CD4-positive, alpha-beta T cell treated with Interferon alpha-2 for 1 hour (primary cell): ENCODE data around the gene MSMO1.
"Not testable (repeated sequence)": the region's sequence is repeated elsewhere in the genome, so short reads cannot be mapped to it uniquely, and the experiment has no call there.

ENCODE experiments used
- DNase-seq, 2 donors: peaks; one replicate each; pipeline ENCODE4 v3.0.0-alpha.2; 2020 to 2022

The MSMO1 gene

DNA sequence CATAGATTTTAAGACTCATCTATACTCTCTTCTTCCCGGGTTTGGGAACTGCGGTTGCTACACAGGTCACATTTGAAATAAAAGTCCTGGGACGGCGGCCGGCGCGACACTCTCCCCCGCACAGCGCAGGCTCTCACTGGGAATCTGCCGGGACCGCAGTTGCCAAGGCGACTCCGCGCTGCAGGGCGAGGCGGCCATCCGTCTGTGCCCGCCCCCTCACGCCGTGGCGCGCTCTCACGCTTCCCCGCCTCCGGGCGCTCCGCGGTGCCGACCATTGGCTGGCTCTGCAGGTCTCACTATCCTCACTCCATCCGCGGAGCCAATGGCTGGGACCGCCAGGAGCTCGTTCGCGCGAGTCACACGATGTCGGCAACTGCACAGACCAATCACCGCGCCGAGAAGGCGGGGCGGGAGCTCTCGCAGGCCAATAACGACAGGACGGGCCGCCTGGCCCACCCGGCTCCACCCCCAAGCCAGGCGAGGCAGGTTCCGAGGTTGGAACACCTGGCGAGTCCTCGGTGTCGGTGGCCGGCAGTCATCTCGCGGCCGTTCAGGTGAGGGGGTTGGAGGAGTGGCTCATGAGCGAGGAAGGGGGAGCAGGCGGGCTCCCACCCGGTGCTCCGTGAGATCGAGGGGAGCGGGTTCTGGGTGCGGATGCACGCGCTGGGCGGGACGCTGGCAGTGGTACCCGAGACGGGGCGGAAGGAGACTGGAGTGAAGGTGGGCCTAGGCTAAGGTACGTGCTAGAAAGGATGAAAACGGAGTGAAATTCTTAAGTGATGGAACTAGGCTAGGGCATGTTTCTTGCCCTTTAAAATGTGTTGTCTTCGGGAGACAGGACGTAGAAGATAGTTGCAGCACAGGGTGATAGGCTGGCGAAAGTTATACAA, at the start of gene MSMO1:
Gene MSMO1 (plus strand): TSS at position 459 of the 890 bp plus-strand sequence. CDS start 5,702 bp downstream, outside the sequence.
- DNase-seq, result peak; percentile 97 to 98

DNA sequence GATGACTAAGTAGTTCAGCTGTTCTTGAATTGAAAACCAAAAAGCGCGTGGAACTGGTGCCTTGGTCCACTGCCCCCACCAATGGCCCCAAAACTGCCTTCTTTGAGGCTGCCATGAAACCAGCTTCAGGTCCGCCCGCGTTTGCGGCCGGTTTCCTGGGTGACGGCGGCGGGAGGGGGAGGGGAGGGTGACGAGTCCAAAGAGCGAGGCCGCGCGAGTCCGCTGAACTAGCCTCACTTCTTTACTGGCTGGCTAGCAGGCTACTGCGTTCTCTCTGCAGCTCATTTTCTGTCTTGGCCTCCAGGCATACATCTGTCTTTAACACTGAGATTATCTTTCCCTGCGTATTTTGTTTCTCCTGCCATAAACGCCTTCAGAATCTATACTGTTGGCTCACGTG, 47.9 kb upstream of the MSMO1 start:
- not testable (repeated sequence) for DNase-seq

DNA sequence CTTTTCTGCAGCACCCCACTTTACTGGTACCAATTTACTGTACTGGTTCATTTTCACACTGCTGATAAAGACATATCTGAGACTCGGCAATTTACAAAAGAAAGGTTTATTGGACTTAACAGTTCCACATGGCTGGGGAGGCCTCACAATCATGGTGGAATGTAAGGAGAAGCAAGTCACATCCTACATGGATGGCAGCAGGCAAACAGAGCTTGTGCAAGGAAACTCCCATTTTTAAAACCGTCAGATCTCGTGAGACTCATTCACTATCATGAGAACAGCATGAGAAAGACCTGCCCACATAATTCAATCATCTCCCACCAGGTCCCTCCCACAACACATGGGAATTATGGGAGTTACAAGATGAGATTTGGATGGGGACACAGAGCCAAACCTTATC, 42.8 kb upstream of the MSMO1 start:
- not testable (repeated sequence) for DNase-seq

- DNase-seq, result not testable (repeated sequence)
Measured at GRCh38 chr4:165286619-165287340, 40.7 kb upstream of the MSMO1 start.

DNA sequence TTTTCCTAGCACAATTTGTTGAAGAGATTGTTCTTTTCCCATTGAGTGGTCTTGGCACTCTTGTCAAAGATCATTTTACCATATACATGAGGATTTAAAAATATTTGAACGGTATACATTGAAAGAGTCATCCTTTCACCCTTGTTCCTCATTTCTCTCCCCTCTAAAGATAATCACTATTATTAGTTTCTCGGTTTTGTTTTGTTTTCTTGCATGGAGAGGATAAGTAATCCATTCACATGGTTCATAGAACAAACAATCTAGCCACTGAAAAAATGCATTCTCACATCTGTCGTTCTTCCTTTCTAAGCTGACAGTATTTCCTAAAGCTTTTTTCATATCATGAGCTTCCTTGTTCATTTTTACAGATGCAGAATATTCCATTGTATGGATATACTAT, 39.2 kb upstream of the MSMO1 start:
- DNase-seq, result no peak

- DNase-seq, result no peak
Measured at GRCh38 chr4:165288639-165289422, 38.6 kb upstream of the MSMO1 start.

GRCh38 chr4:165289423-165289785, 38.1 kb upstream of the MSMO1 start:
- no peak for DNase-seq

DNA sequence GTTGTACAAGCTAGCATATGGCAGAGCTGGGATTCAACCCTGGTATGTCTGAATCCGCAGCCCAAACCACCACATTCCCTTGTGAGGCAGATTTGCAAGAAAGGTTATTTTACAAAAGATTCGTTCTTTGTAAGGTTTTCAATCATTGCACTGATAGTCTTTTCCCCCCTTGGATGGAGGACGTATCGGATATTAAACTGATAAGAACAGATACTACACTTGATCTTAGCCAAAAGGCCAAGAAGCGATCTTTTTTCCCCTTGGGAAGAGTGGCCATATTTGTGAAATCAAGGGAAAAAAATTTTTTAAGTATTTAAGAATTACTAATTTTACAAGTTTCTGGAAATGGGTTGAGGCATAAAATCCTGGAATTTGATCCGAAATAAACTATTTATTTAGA, 34.4 kb upstream of the MSMO1 start:
- DNase-seq, result no peak

DNA sequence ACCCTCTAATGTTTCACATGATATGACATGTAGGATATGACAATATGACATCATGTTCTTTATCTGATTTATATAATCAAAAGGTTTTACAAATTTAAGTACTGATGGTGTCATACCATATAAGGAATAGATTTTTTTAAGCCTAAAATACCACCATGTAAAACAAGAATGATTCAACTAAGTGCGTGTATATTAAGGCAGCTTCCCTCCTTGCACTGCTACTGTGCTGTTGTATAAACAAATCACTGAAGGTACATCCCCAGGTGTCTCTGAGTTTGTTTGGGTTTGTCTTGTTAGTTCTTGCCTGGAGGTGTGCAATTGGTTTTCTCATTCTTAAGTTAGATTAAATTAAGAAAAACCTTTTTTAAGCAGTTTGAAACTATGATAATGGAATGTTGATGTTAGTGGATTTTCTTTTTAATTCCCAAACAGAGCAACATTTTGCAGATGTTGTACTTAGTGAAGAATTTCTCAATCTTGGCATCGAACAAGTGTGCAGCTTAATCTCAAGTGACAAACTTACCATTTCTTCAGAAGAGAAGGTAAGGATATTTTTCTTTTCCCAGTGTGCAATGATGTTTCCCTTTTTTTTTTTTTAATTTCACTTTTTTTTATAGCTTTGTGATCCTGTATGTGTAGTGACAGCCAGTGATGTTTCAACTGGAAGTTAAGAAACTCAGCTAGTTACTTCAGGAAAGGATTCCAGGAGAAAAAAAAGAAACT, 33.4 kb upstream of the MSMO1 start:
- no peak for DNase-seq

DNA sequence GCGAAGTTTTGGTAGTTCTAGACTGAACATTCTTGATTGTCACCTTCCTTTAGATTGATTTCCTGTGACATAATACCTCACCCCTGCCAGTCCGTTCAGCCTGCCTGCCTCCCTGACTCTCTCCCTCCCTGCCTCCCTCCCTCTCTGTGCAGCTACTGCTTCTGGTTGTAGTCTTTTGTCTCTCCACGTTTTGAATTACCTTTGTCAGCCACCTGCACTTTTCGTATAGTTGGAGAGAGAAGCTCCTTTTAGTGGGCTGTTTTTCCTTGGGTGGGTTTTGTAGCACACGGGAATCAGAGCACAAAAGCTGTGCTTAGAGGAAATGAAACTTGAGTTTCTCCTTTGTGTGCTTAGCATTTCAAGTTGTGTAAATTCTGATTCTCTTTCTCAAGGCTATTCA, 32.6 kb upstream of the MSMO1 start:
- peak; percentile 17 to 31 for DNase-seq

DNA sequence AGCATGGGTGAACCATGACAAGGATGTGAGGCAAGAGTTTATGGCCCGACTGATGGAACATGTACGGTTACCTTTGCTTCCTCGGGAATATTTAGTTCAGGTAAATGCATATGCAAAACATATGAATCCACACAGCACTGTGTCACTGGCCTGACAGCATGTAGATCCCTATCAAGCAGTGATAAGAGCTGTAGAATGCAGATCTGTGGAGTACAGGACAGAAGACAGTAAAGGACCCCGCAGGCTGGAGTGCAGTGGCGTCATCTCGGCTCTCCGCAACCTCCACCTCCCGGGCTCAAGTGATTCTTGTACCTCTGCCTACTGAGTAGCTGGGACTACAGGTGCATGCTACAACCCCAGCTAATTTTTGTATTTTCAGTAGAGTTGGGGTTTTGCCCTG, 29.8 kb upstream of the MSMO1 start:
- no peak for DNase-seq

GRCh38 chr4:165299399-165300060, 27.9 kb upstream of the MSMO1 start:
- DNase-seq, result no peak

- peak in 1 of 2 donors; percentile 36 for DNase-seq
Measured at GRCh38 chr4:165301833-165302232, 25.6 kb upstream of the MSMO1 start.

DNA sequence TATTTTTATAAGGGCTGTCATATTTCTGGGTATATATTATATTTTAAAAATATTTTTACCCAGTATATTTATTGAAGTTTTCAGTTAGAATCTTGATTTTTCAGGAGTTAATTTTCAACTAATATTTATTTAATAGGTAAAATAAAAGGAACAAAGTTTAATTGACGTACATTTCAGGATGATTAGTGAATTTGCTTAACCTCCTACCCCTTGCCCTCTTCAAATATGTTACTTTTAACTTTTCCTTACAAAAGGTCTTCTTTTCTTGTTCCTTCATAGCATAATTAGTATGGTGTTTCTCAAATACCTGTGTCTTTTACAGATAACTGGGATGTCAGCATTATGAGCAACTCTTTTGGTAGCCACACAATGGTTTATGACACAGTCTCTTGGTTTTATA, 24.8 kb upstream of the MSMO1 start:
- DNase-seq, result no peak

GRCh38 chr4:165308166-165308565, 19.3 kb upstream of the MSMO1 start:
- no peak for DNase-seq

- DNase-seq, result no peak
Measured at GRCh38 chr4:165308606-165309005, 18.9 kb upstream of the MSMO1 start.

DNA sequence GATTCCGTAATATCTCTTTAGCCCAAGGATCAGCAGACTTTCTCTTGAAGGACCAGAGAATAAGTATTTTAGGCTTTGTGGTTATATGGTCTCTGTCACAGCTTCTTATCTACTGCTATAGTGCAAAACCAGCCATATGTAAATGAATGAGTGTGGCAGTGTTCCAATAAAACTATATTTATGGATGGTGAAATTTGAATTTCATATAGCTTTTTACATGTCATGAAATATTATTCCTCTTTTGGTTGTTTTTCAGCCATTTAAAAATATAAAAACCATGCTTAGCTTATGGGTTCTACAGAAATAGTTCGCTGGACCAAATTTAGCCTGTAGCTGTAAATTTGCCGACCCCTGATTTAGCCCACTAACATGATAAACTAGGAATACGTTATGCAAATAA, 18.0 kb upstream of the MSMO1 start:
- DNase-seq, result no peak

DNA sequence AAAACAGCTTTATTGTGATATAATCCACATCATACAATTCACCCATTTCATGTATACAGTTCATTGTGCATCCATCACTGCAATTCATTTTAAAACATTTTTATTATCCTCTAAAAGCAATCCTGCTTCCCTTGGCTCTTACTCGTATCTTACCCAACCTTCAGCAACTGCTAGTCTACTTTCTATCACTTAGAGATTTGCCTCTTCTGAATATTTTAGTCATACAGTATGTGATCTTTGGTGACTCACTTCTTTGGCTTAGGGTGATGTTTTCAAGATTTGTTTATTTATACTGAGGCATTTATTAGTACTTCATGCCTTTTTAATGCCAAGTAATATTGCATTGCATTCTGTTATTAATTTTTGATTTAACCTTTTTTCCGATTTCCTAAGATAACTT, 15.0 kb upstream of the MSMO1 start:
- no peak for DNase-seq

DNA sequence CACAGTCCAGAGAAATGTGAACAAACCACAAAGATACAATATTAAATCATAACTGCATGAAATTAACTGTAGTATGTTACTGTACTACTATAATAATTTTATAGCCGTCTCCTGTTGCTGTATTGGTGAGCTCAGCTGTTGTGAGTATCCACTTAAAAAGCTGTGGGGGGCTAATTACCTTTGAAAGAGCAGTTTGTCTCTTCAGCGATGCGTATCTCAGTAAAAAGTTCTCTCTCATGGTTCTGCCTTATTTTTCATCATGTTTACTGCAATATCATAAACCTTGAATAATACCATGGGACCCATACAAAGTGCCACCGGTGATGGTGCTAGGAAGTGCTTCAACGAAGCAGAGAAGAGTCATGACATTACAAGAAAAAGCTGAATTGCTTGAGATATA, 8.4 kb upstream of the MSMO1 start:
- no peak for DNase-seq

DNA sequence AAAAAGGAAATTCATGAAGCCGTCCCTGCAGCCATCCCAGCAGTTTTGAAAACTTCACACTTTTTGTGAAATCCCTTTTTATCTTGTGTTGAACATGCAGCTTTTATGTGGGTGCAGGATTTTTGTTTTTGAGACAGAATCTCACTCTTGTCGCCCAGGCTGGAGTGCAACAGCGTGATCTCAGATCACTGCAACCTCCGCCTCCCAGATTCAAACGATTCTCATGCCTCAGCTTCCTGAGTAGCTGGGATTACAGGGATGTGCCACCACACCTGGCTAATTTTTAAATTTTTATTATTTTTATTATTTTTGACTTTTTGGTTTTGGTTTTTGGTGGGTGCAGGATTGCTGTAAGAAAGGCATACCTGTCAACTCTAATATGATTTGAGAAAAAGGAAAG, 8.0 kb upstream of the MSMO1 start:
- DNase-seq, result no peak

DNA sequence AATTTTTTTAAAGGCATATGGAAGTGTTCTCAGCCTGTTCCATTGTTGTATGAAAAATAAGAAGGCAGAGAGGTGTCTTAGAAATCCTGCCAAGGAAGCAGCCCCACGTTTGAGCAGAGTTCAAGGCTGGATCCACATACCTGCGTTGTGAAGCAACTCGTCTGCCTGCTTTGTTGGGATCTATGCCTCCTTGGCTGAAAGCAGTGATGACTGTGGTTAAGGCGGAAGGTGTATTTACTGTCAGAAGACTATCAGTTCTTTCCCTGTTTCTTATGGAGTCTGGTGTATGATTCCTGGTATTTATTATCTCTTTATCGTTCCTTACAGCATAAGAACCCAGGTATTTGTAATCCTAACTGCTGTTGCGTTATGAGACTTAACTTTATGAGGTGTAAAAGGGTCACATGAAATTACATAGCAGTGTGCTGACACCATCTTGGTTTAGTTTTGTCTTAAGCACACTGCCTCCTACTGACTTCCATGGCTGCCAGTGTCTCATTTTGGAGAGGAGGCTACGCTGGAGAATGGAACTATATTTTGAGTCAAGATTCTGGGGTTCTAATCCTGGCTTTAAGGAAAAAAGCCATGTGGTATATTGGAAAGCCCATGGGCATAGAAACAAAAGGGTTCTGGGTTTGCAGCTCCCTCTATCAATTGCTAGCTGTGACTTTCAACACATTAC, 3.1 kb upstream of the MSMO1 start:
- DNase-seq, result no peak

GRCh38 chr4:165324918-165325304, 2.6 kb upstream of the MSMO1 start:
- DNase-seq, result no peak
